Left lung (tissue), 10 donors: ENCODE results near the gene KDM2A. TPM values are rescaled to one million over a fixed set of nuclear protein-coding genes. Genes with fewer than 3 reads are reported as not detected.

Experiments
- ATAC-seq: fragments of 200-7000 bp; cut with Tn5 transposase; one replicate; pipeline ENCODE4 v1.9.1; 2020; ENCODE audit warnings: moderate library complexity
- DNase-seq, 4 donors: peaks; one replicate each; pipeline ENCODE4 v3.0.0-alpha.2; 2013 to 2020
- H3K27ac ChIP-seq, 2 donors: fragments of 200-600 bp; sonication (generic) in 1 of 2; one replicate each; pipeline versions ENCODE4 v1.5.0 to v1.8.0; 2020 to 2021
- H3K27me3 ChIP-seq, 2 donors: fragments of 200-600 bp; sonication (generic) in 1 of 2; one replicate each; pipeline versions ENCODE4 v1.5.0 to v1.8.0; 2020 to 2021
- H3K36me3 ChIP-seq, 2 donors: fragments of 200-600 bp; sonication (generic) in 1 of 2; one replicate each; pipeline versions ENCODE4 v1.5.0 to v1.8.0; 2020 to 2021
- H3K4me1 ChIP-seq, 2 donors: fragments of 200-600 bp; one replicate each; pipeline ENCODE4 v1.8.0; 2021
- H3K4me3 ChIP-seq, 2 donors: fragments of 200-600 bp; sonication (generic) in 1 of 2; one replicate each; pipeline versions ENCODE4 v1.5.0 to v1.8.0; 2020 to 2021; ENCODE audit warnings: mild to moderate bottlenecking in 1 of 2
- H3K9me3 ChIP-seq, 2 donors: fragments of 200-600 bp; sonication (generic) in 1 of 2; one replicate each; pipeline versions ENCODE4 v1.5.0 to v1.8.0; 2020 to 2021
- CTCF ChIP-seq, 2 donors: fragments of 200-600 bp; sonication (generic) in 1 of 2; IDR thresholded peaks; one replicate each; pipeline versions ENCODE4 v1.5.0 to v1.8.0; 2021; ENCODE audit warnings: antibody characterized with exemption in 2 of 2
- intact Hi-C, 2 donors: fragments of 100-400 bp; cut with DNase I; formaldehyde crosslinking; loops; one replicate each; pipeline versions ENCODE4 v1.11.2 to v1.14.2; 2022
- polyA plus RNA-seq, 6 donors: library from polyadenylated mRNA; unstranded; fragments of 120-200 nt; gene quantifications; one replicate each; pipeline ENCODE4 v1.2.1, GENCODE V29; 2013; ENCODE audit not compliant: insufficient read length in 6 of 6
- total RNA-seq, 2 donors: library from RNA; stranded (reverse); fragmentation: NEBNext Ultra II Directional; extraction: Animal tissue kit (Norgen Biotek cat#: 25700); gene quantifications; one replicate each; pipeline ENCODE4 v1.2.1, GENCODE V29; 2021
- donor health status: DM: no; HTN: yes; CAD: no.
- donor health status: DM: no; HTN: no; CAD: no.

KDM2A gene
- total and polyA plus RNA-seq, 8 donors, result 71.0 to 87.0 (median 80.3) TPM

DNA sequence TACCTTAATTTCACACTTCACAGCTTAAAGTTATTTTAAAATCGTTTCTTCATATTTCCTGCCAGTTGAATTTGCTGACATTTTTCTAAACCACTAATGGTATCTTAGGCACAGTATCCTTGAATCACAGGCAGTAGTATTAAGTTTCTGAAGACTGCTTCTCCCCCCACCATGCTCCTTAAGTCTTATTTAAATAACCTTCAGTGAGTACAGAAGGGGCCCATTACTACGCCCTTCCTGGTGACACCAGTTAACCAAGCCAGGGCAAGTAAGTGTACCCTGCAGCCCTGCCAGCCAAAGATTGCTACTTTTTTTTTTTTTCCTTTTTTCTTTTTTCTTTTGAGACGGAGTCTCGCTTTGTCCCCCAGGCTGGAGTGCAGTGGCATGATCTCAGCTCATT lies 19.9 kb downstream of the KDM2A start:
- no peak for TF ChIP-seq CTCF (IDR thresholded peaks at IDR 0.05)
- no peaks in the 10 kb centered on the region for H3K4me1 ChIP-seq
- intact Hi-C loops, result no loop called here
- no peak overlapping the region for H3K27ac ChIP-seq
- no peaks in the 10 kb centered on the region for H3K9me3 ChIP-seq
- no peaks in the 10 kb centered on the region for H3K27me3 ChIP-seq
- H3K36me3 ChIP-seq, result peaks cover 0 to 95% of the 10 kb centered on the region in 2 donors
- H3K4me3 ChIP-seq, result no peak overlapping the region
- no peak for DNase-seq
- ATAC-seq, result peak; percentile 64

DNA sequence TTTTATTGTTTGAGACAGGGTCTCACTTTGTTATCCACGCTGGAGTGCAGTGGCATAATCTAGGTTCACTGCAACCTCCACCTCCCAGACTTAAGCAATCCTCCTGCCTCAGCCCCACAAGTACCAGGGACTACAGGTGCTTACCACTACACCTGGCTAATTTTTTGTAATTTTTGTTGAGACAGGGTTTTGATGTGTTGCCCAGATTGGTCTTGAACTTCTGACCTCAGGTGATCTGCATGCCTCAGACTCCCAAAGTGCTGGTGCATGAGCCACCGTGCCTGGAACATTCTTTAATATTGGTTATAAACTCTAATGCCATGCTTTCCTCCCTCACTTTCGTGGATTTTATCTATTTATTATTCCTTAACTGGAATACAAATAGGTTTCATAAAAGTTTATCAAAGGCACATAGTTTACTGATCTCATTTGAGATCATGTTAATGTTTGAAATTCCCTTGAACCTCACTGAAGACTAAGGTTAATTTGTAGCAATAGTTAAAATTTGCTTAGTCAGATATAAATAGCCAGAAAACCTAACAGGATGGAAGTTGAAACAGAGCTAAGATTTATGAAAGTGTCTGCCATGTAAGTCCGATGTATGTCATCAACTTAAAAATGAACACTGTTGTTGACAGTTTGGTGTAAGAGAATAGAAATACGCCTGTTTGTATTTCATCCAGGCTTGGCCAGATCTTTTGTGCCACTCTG lies 27.6 kb downstream of the KDM2A start:
- H3K9me3 ChIP-seq, result no peaks in the 10 kb centered on the region
- no peak overlapping the region for H3K4me3 ChIP-seq
- TF ChIP-seq CTCF (IDR thresholded peaks at IDR 0.05), result no peak
- intact Hi-C loops, result no loop called here
- no peaks in the 10 kb centered on the region for H3K27me3 ChIP-seq
- DNase-seq, result peak in 1 of 4 donors; percentile 6
- peak; percentile 39 for ATAC-seq
- peaks cover 0 to 65% of the 10 kb centered on the region in 2 donors for H3K36me3 ChIP-seq
- peaks cover 0 to 3% of the 10 kb centered on the region in 2 donors for H3K4me1 ChIP-seq
- no peak overlapping the region for H3K27ac ChIP-seq

DNA sequence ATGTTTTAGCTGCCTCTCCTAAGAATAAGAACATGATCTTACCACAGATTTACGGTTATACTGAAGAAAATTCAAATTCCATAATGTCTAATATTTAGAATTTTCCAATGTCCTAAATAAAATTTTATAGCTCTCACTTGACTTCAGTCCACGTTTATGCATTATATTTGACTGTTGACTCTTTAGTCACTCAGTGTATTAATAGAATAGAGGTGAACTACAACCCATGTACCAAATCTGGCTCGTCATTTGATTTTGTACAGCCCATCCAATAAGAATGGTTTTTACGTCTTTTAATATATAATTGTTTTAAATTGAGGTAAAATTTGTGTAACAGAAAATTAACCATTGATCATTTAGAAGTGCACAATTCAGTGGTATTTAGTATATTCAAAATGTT lies 34.9 kb downstream of the KDM2A start:
- Histone ChIP-seq H3K4me3 (no peak overlapping the region), H3K36me3 (peaks cover 0 to 49% of the 10 kb centered on the region in 2 donors), H3K9me3 (no peaks in the 10 kb centered on the region), H3K27me3 (no peaks in the 10 kb centered on the region), H3K4me1 (no peaks in the 10 kb centered on the region), H3K27ac (no peak overlapping the region)
- no peak for ATAC-seq
- TF ChIP-seq CTCF (IDR thresholded peaks at IDR 0.05), result no peak
- no peak for DNase-seq
- intact Hi-C loops, result no loop called here

DNA sequence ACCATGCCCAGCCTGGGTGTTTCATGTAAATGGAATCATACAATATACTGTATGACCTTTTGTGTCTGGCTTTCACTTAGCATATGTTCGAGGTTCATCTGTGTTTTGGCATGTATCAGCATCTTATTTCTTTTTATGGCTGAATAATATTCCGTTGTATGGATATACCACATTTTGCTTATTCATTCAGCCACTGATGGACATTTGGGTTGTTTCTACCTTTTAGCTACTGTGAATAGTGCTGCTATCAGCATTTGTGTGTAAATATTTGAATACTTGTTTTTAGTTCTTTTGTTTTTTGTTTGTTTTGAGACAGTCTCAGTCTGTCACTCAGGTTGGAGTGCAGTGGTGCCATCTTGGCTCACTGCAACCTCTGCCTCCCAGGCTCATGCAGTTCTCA lies 35.7 kb downstream of the KDM2A start:
- TF ChIP-seq CTCF (IDR thresholded peaks at IDR 0.05), result no peak
- Histone ChIP-seq H3K4me1 (peaks cover 0 to 4% of the 10 kb centered on the region in 2 donors), H3K27ac (no peak overlapping the region), H3K36me3 (peaks cover 0 to 44% of the 10 kb centered on the region in 2 donors), H3K27me3 (no peaks in the 10 kb centered on the region), H3K4me3 (no peak overlapping the region), H3K9me3 (no peaks in the 10 kb centered on the region)
- DNase-seq (no peak), ATAC-seq (no peak)
- intact Hi-C loops, result no loop called here

- Histone ChIP-seq H3K9me3 (no peaks in the 10 kb centered on the region), H3K4me1 (peaks cover 0 to 25% of the 10 kb centered on the region in 2 donors), H3K4me3 (no peak overlapping the region), H3K27ac (no peak overlapping the region), H3K27me3 (no peaks in the 10 kb centered on the region), H3K36me3 (peaks cover 0 to 17% of the 10 kb centered on the region in 2 donors)
- TF ChIP-seq CTCF (IDR thresholded peaks at IDR 0.05), result no peak
- no peak for ATAC-seq
- intact Hi-C loops, result no loop called here
- DNase-seq, result no peak
Measured at GRCh38 chr11:67157691-67158090, 38.6 kb downstream of the KDM2A start.
